GM10266 (cell line): ENCODE results near the gene UPF3A.
"Not testable (repeated sequence)": the region's sequence is repeated elsewhere in the genome, so short reads cannot be mapped to it uniquely, and the experiment has no call there.

Experiments
- DNase-seq: peaks from one replicate; pipeline ENCODE4 v3.0.0; 2012; ENCODE audit errors: extremely low spot score
- CTCF ChIP-seq: IDR thresholded peaks from 2 replicates; pipeline ENCODE4 v1.5.1; 2012; ENCODE audit warnings: mild to moderate bottlenecking, low read depth; ENCODE audit not compliant: control insufficient read depth, insufficient read depth; ENCODE audit errors: missing control alignments

Gene UPF3A

GRCh38 chr13:114334305-114335053 lies 53.1 kb downstream of the UPF3A start:
- TF ChIP-seq CTCF: no peak
- no peak for DNase-seq

- DNase-seq: not testable (repeated sequence)
Measured at GRCh38 chr13:114336457-114336856, 55.1 kb downstream of the UPF3A start.

- no peak for DNase-seq
Measured at GRCh38 chr13:114338959-114339358, 57.6 kb downstream of the UPF3A start.

GRCh38 chr13:114339857-114340534 lies 58.6 kb downstream of the UPF3A start:
- peak; percentile 78 for TF ChIP-seq CTCF
- DNase-seq: no peak

More at GRCh38 chr13:114338959-114339358, 57.6 kb downstream of the UPF3A start:
- no peak for TF ChIP-seq CTCF

- TF ChIP-seq CTCF: no peak
- no peak for DNase-seq
Measured at GRCh38 chr13:114341003-114341777, 59.8 kb downstream of the UPF3A start.

GRCh38 chr13:114347256-114347655 lies 65.9 kb downstream of the UPF3A start:
- DNase-seq: not testable (repeated sequence)

GRCh38 chr13:114352763-114353162 lies 71.4 kb downstream of the UPF3A start:
- DNase-seq: not testable (repeated sequence)
- TF ChIP-seq CTCF: peak; percentile 31

- not testable (repeated sequence) for DNase-seq
Measured at GRCh38 chr13:114353382-114353781, 72.0 kb downstream of the UPF3A start.
